Right renal cortex interstitium (tissue), 3 donors: ENCODE measurements around the gene CUTA. TPM values are rescaled to one million over a fixed set of nuclear protein-coding genes. Genes with fewer than 3 reads are reported as not detected.
A peak's percentile ranks its signal among the peaks of the same experiment; 100 is the strongest.

Experiments
- DNase-seq, 3 donors: peaks; one replicate each; pipeline ENCODE4 v3.0.0-alpha.2; 2013; ENCODE audit warnings: low read depth in 3 of 3, low spot score in 2 of 3
- polyA plus RNA-seq, 3 donors: library from polyadenylated mRNA; unstranded; fragments of 120-200 nt; gene quantifications; one replicate each; pipeline ENCODE4 v1.2.1, GENCODE V29; 2013; ENCODE audit not compliant: insufficient read length in 3 of 3

Gene CUTA
- polyA plus RNA-seq, result 100 to 1,000 TPM; 213 to 246 (median 227) TPM

- peak; percentile 97 to 99 (median 98) for DNase-seq
Measured at GRCh38 chr6:33417903-33418689, at the start of gene CUTA. Gene CUTA, minus strand, starts transcription at chr6:33418107. Its CDS starts 107 bp downstream, at chr6:33418000.

GRCh38 chr6:33467091-33467490 is 49.2 kb upstream of the CUTA start:
- no peak for DNase-seq

- DNase-seq, result no peak
Measured at GRCh38 chr6:33466075-33466735, 48.3 kb upstream of the CUTA start.

GRCh38 chr6:33459226-33459625 is 41.3 kb upstream of the CUTA start:
- no peak for DNase-seq

GRCh38 chr6:33458676-33459075 is 40.8 kb upstream of the CUTA start:
- no peak for DNase-seq

GRCh38 chr6:33456156-33456555 is 38.2 kb upstream of the CUTA start:
- no peak for DNase-seq

GRCh38 chr6:33455051-33455450 is 37.1 kb upstream of the CUTA start:
- no peak for DNase-seq

- DNase-seq, result peak; percentile 81 to 90 (median 86)
Measured at GRCh38 chr6:33454009-33454946, 36.4 kb upstream of the CUTA start, which contains the start of gene ZBTB9. Gene ZBTB9, plus strand, starts transcription at chr6:33454576. Its CDS starts 525 bp downstream, at chr6:33455101.

GRCh38 chr6:33453393-33454008 is 35.6 kb upstream of the CUTA start:
- DNase-seq, result no peak

GRCh38 chr6:33452496-33452895 is 34.6 kb upstream of the CUTA start:
- DNase-seq, result no peak

GRCh38 chr6:33451606-33452005 is 33.7 kb upstream of the CUTA start:
- DNase-seq, result no peak

GRCh38 chr6:33450434-33450833 is 32.5 kb upstream of the CUTA start:
- DNase-seq, result no peak

GRCh38 chr6:33446356-33446755 is 28.4 kb upstream of the CUTA start:
- no peak for DNase-seq

GRCh38 chr6:33445119-33445603 is 27.3 kb upstream of the CUTA start:
- DNase-seq, result no peak

- no peak for DNase-seq
Measured at GRCh38 chr6:33443619-33444504, 26.0 kb upstream of the CUTA start.

- DNase-seq, result no peak
Measured at GRCh38 chr6:33443025-33443424, 25.1 kb upstream of the CUTA start.

GRCh38 chr6:33442283-33442682 is 24.4 kb upstream of the CUTA start:
- DNase-seq, result no peak

GRCh38 chr6:33441457-33441856 is 23.6 kb upstream of the CUTA start:
- DNase-seq, result no peak

GRCh38 chr6:33440649-33441309 is 22.9 kb upstream of the CUTA start:
- DNase-seq, result no peak
